Activated CD4-positive, alpha-beta T cell treated with anti-CD3 and anti-CD28 coated beads, Interleukin-2, amount 50 U/mL, for 48 hours (primary cell): Measurements from ENCODE around the gene MED14.

ENCODE experiments used
- DNase-seq, 2 experiments: peaks; one replicate each; pipeline ENCODE4 v3.0.0-alpha.2; 2020

Gene MED14

GRCh38 chrX:40729598-40730584 lies 5.5 kb downstream of the MED14 start:
- DNase-seq = no peak

GRCh38 chrX:40727581-40728252 lies 7.6 kb downstream of the MED14 start:
- DNase-seq = no peak

- DNase-seq = no peak
Measured at GRCh38 chrX:40727093-40727492, 8.2 kb downstream of the MED14 start.

- DNase-seq = no peak
Measured at GRCh38 chrX:40722930-40723329, 12.4 kb downstream of the MED14 start.

GRCh38 chrX:40721489-40722106 lies 13.7 kb downstream of the MED14 start:
- DNase-seq = no peak

GRCh38 chrX:40720792-40721191 lies 14.6 kb downstream of the MED14 start:
- DNase-seq = no peak

- no peak for DNase-seq
Measured at GRCh38 chrX:40720339-40720738, 15.0 kb downstream of the MED14 start.

GRCh38 chrX:40719731-40720130 lies 15.6 kb downstream of the MED14 start:
- no peak for DNase-seq

GRCh38 chrX:40719218-40719617 lies 16.1 kb downstream of the MED14 start:
- no peak for DNase-seq

GRCh38 chrX:40709395-40709794 lies 25.9 kb downstream of the MED14 start:
- DNase-seq = no peak

- no peak for DNase-seq
Measured at GRCh38 chrX:40705658-40706312, 29.6 kb downstream of the MED14 start.

GRCh38 chrX:40700640-40701342 lies 34.6 kb downstream of the MED14 start:
- no peak for DNase-seq

- no peak for DNase-seq
Measured at GRCh38 chrX:40698851-40699250, 36.5 kb downstream of the MED14 start.

GRCh38 chrX:40694802-40695201 lies 40.5 kb downstream of the MED14 start:
- DNase-seq = no peak

- no peak for DNase-seq
Measured at GRCh38 chrX:40688929-40689328, 46.4 kb downstream of the MED14 start.

- no peak for DNase-seq
Measured at GRCh38 chrX:40687169-40687568, 48.2 kb downstream of the MED14 start.

- no peak for DNase-seq
Measured at GRCh38 chrX:40685362-40685918, 49.9 kb downstream of the MED14 start.

GRCh38 chrX:40684092-40684491 lies 51.2 kb downstream of the MED14 start:
- DNase-seq = no peak

- DNase-seq = no peak
Measured at GRCh38 chrX:40683245-40683644, 52.1 kb downstream of the MED14 start.

GRCh38 chrX:40671126-40671525 lies 64.2 kb downstream of the MED14 start:
- DNase-seq = no peak

GRCh38 chrX:40663880-40664630 lies 71.3 kb downstream of the MED14 start:
- DNase-seq = no peak
